GM23338 (cell line): ENCODE measurements around the gene CDC14B. TPM values are rescaled to one million over a fixed set of nuclear protein-coding genes. Genes with fewer than 3 reads are reported as not detected.

Source experiments
- ATAC-seq: fragments of 200-7000 bp; cut with Tn5 transposase; 3 replicates; pipeline ENCODE4 v1.9.1; 2020
- DNase-seq: peaks from one replicate; pipeline ENCODE4 v3.0.0-alpha.2; 2015; ENCODE audit warnings: low spot score
- H2AFZ ChIP-seq: fragments of 200-600 bp; sonication (generic); 2 replicates; pipeline ENCODE4 v1.8.0; 2016; ENCODE audit warnings: antibody characterized with exemption, mild to moderate bottlenecking, moderate library complexity
- H3F3A ChIP-seq: fragments of 200-600 bp; sonication (generic); replicated peaks from 2 replicates; pipeline ENCODE4 v1.8.0; 2017; ENCODE audit warnings: antibody characterized with exemption, mixed run types, low read depth
- H3K27ac ChIP-seq: fragments of 200-600 bp; sonication (generic); 2 replicates; pipeline ENCODE4 v1.6.1; 2016; ENCODE audit warnings: low read depth
- H3K27me3 ChIP-seq: fragments of 200-600 bp; sonication (generic); 2 replicates; pipeline ENCODE4 v1.8.0; 2016; ENCODE audit warnings: mild to moderate bottlenecking, mixed run types, moderate library complexity; ENCODE audit not compliant: insufficient read depth
- H3K36me3 ChIP-seq: fragments of 200-600 bp; sonication (generic); 2 replicates; pipeline ENCODE4 v1.8.0; 2016; ENCODE audit warnings: mild to moderate bottlenecking; ENCODE audit not compliant: insufficient read depth
- H3K4me1 ChIP-seq: fragments of 200-600 bp; sonication (generic); 2 replicates; pipeline ENCODE4 v1.8.0; 2016; ENCODE audit warnings: mild to moderate bottlenecking, moderate library complexity; ENCODE audit not compliant: insufficient read depth
- H3K4me2 ChIP-seq: fragments of 200-600 bp; sonication (generic); 2 replicates; pipeline ENCODE4 v1.7.1; 2017; ENCODE audit warnings: mixed run types
- H3K4me3 ChIP-seq: fragments of 200-600 bp; sonication (generic); 2 replicates; pipeline ENCODE4 v1.6.1; 2016; ENCODE audit warnings: mixed run types
- H3K79me2 ChIP-seq: fragments of 200-600 bp; sonication (generic); replicated peaks from 2 replicates; pipeline ENCODE4 v1.8.0; 2017; ENCODE audit warnings: mild to moderate bottlenecking; ENCODE audit not compliant: insufficient read depth
- H3K9me2 ChIP-seq: fragments of 200-600 bp; sonication (generic); 2 replicates; pipeline ENCODE4 v1.8.0; 2017; ENCODE audit not compliant: insufficient read depth
- H4K20me1 ChIP-seq: fragments of 200-600 bp; sonication (generic); replicated peaks from 2 replicates; pipeline ENCODE4 v1.8.0; 2017; ENCODE audit warnings: mild to moderate bottlenecking; ENCODE audit not compliant: insufficient read depth
- H3K27ac Mint-ChIP-seq: 2 replicates; pipeline ENCODE4 v1.8.0; 2020; ENCODE audit warnings: inconsistent platforms, mild to moderate bottlenecking, moderate library complexity, mixed read lengths
- H3K27me3 Mint-ChIP-seq: 3 replicates; pipeline ENCODE4 v1.8.0; 2022; ENCODE audit warnings: low read depth, mild to moderate bottlenecking, moderate library complexity, mixed read lengths, inconsistent platforms; ENCODE audit not compliant: insufficient read depth, poor library complexity
- H3K36me3 Mint-ChIP-seq: 3 replicates; pipeline ENCODE4 v1.8.0; 2021; ENCODE audit warnings: low read depth, mild to moderate bottlenecking, inconsistent platforms, moderate library complexity, mixed read lengths
- H3K4me1 Mint-ChIP-seq: 3 replicates; pipeline ENCODE4 v1.8.0; 2020; ENCODE audit warnings: mild to moderate bottlenecking, inconsistent platforms, mixed read lengths
- H3K4me3 Mint-ChIP-seq: 3 replicates; pipeline ENCODE4 v1.8.0; 2021; ENCODE audit warnings: moderate library complexity, mild to moderate bottlenecking, inconsistent platforms, mixed read lengths
- H3K9me3 Mint-ChIP-seq: 3 replicates; pipeline ENCODE4 v1.8.0; 2020; ENCODE audit warnings: moderate library complexity, mild to moderate bottlenecking, inconsistent platforms, mixed read lengths
- CREB1 ChIP-seq: fragments of 250-450 bp; sonication (Bioruptor Pico); IDR thresholded peaks from 2 replicates; pipeline ENCODE4 v1.5.0; 2020; ENCODE audit warnings: low read depth, mild to moderate bottlenecking, moderate library complexity
- EZH2phosphoT487 ChIP-seq: fragments of 200-600 bp; sonication (generic); IDR thresholded peaks from one replicate; pipeline ENCODE4 v1.8.1; 2018; ENCODE audit warnings: antibody characterized with exemption; ENCODE audit not compliant: unreplicated experiment
- JUNB ChIP-seq: IDR thresholded peaks from one replicate; pipeline ENCODE4 v1.6.1; 2016; ENCODE audit warnings: antibody characterized with exemption; ENCODE audit not compliant: unreplicated experiment
- POLR2AphosphoS5 ChIP-seq: IDR thresholded peaks from 2 replicates; pipeline ENCODE4 v1.6.1; 2016; ENCODE audit warnings: antibody characterized with exemption, low read depth
- STAT1 ChIP-seq: IDR thresholded peaks from one replicate; pipeline ENCODE4 v1.6.1; 2016; ENCODE audit warnings: antibody characterized with exemption; ENCODE audit not compliant: unreplicated experiment
- ZNF331 ChIP-seq: fragments of 250-450 bp; sonication (Bioruptor Pico); IDR thresholded peaks from 2 replicates; pipeline ENCODE4 v1.5.0; 2020; ENCODE audit warnings: low read depth, mild to moderate bottlenecking, moderate library complexity
- ZNF462 ChIP-seq: fragments of 250-450 bp; sonication (Bioruptor Pico); IDR thresholded peaks from 2 replicates; pipeline ENCODE4 v1.5.0; 2020; ENCODE audit warnings: mild to moderate bottlenecking, moderate library complexity
- polyA plus RNA-seq: library from polyadenylated mRNA; unstranded; fragments of >200 nt; fragmentation: Nextera tagmentation; extraction: Ambion mirVana; gene quantifications from 2 replicates; pipeline ENCODE4 v1.2.1, GENCODE V29; 2016
- total RNA-seq: library from RNA; depleted of rRNA; stranded (reverse); fragments of >200 nt; shearing (Covaris generic); gene quantifications from 2 replicates; pipeline ENCODE4 v1.2.3, GENCODE V29; 2014
- TF ChIP-seq, protein P1 (sequence below), 2 experiments: fragments of 200-600 bp in 1 of 2; sonication (generic) in 1 of 2; conservative IDR thresholded peaks; 2 replicates each; pipeline versions ENCODE4 v1.5.1 to v1.6.1; 2016 to 2017; ENCODE audit warnings: antibody characterized with exemption in 2 of 2, low read depth in 2 of 2, mild to moderate bottlenecking in 2 of 2, moderate library complexity in 1 of 2

The CDC14B gene
- total and polyA plus RNA-seq, 2 experiments from 2014 or later, result 12.2 to 52.1 TPM

DNA sequence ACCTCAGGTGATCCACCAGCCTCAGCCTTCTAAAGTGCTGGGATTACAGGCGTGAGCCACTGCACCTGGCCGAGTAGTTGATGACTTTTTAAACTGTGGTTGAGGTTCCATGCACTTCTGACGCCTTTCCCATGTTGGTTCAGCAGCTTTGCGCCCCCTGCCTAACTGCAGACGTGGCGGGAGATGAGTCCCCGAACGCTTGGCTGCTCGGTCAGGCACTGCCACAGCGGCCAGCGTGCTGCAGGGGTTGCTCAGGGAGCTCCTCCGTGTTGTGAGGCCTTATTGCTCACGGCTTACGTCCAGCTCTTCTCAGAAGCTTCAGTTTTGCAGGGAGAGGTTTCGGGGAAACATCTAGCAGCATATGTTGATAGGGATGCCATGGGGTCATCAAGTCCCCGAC, 134.4 kb downstream of the CDC14B start (continued):
- TF ChIP-seq ZNF462, result no peak

GRCh38 chr9:96484521-96484931, 135.1 kb downstream of the CDC14B start:
- H3K9me3 Mint-ChIP-seq, result no peaks in the 10 kb centered on the region; the same call in 2 of the 3 replicates
- Histone ChIP-seq H3K4me1 (no peaks in the 10 kb centered on the region), H3K27ac (no peak overlapping the region), H2AFZ (no peak overlapping the region), H3K9me2 (no peaks in the 10 kb centered on the region), H3K27me3 (no peaks in the 10 kb centered on the region), H3K36me3 (no peaks in the 10 kb centered on the region), H3K79me2 (no peaks in the 10 kb centered on the region), H3K4me2 (no peak overlapping the region), H3K4me3 (no peak overlapping the region), H4K20me1 (no peaks in the 10 kb centered on the region), H3F3A (no peaks in the 10 kb centered on the region)
- DNase-seq (no peak), ATAC-seq (no peak)
- no peaks in the 10 kb centered on the region for H3K27me3 Mint-ChIP-seq
- no peak overlapping the region for H3K27ac Mint-ChIP-seq
- H3K4me3 Mint-ChIP-seq, result no peak overlapping the region
- no peaks in the 10 kb centered on the region for H3K4me1 Mint-ChIP-seq
- peaks cover 18% of the 10 kb centered on the region; the same call in 2 of the 3 replicates for H3K36me3 Mint-ChIP-seq
- TF ChIP-seq CREB1 (CRISPR knock-in tag), result no peak
- no peak for TF ChIP-seq STAT1
- no peak for TF ChIP-seq JUNB
- no peak for TF ChIP-seq ZNF462
- TF ChIP-seq POLR2AphosphoS5, result no peak
- no peak for TF ChIP-seq EZH2phosphoT487
- no peak for TF ChIP-seq ZNF331
- TF ChIP-seq, protein P1, sequence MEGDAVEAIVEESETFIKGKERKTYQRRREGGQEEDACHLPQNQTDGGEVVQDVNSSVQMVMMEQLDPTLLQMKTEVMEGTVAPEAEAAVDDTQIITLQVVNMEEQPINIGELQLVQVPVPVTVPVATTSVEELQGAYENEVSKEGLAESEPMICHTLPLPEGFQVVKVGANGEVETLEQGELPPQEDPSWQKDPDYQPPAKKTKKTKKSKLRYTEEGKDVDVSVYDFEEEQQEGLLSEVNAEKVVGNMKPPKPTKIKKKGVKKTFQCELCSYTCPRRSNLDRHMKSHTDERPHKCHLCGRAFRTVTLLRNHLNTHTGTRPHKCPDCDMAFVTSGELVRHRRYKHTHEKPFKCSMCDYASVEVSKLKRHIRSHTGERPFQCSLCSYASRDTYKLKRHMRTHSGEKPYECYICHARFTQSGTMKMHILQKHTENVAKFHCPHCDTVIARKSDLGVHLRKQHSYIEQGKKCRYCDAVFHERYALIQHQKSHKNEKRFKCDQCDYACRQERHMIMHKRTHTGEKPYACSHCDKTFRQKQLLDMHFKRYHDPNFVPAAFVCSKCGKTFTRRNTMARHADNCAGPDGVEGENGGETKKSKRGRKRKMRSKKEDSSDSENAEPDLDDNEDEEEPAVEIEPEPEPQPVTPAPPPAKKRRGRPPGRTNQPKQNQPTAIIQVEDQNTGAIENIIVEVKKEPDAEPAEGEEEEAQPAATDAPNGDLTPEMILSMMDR (conservative IDR thresholded peaks at IDR 0.05; ENCODE audit: low read depth in 2 of 2), result no peak
